GM18867 (cell line): Measurements from ENCODE around the gene PYGO2.
"Not testable (repeated sequence)": the region's sequence is repeated elsewhere in the genome, so short reads cannot be mapped to it uniquely, and the experiment has no call there.

Source experiments
- ATAC-seq: cut with Tn5 transposase; IDR thresholded peaks from one replicate; pipeline ENCODE4 v1.9.1; 2021; ENCODE audit warnings: mild to moderate bottlenecking, moderate library complexity; ENCODE audit not compliant: unreplicated experiment

The PYGO2 gene

DNA sequence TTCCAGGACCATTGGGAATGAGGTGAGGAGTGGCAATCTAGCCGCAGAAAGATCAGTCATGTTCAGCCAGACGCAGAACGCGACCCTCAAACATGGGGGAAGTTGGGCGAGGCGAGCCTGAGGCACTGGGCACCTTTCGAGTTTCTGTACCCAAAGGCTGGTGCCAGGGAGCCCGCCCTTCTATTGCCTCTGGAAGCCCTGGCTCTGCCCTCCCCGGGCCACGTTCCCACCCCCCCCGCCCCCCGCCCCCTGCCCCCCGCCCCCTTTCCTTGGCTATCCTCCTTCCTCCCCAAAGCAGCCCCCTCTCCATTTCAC, 38.8 kb upstream of the PYGO2 start:
- no peak for ATAC-seq

- no peak for ATAC-seq
These were observed 38.2 kb upstream of the PYGO2 start for GRCh38 chr1:154999571-155000410.

DNA sequence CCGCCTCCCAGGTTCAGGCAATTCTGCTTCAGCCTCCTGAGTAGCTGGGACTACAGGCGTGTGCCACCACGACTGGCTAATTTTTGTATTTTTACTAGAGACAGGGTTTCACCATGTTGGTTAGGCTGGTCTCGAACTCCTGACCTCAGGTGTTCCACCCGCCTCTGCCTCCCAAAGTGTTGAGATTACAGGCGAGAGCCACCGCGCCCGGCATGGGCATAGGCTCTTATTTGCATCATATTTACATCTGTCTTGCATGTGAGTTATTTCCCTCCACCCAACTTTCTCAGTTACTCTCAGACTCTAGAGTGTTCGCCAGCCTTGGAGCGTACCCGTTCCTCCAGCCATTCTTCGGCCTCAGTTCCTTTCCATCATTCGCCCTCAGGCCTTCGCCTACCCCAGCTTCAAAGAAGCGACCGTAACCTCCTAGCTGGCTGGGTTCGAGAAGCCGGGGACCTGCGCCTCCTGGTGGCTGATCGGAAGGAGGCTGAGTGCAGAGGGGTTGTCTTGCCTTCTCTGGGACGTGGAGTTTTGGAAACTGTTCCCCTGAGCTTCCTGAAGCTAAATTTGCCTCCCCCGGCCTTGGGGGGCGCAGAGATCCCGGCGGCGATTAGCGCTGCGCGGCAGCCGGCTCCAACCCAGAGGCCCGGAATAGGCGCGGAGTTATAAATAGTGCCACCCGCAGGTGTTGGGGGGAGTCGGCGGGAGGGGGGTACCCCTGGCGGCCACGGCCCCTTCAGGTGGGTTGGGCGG, 37.4 kb upstream of the PYGO2 start:
- no peak for ATAC-seq

DNA sequence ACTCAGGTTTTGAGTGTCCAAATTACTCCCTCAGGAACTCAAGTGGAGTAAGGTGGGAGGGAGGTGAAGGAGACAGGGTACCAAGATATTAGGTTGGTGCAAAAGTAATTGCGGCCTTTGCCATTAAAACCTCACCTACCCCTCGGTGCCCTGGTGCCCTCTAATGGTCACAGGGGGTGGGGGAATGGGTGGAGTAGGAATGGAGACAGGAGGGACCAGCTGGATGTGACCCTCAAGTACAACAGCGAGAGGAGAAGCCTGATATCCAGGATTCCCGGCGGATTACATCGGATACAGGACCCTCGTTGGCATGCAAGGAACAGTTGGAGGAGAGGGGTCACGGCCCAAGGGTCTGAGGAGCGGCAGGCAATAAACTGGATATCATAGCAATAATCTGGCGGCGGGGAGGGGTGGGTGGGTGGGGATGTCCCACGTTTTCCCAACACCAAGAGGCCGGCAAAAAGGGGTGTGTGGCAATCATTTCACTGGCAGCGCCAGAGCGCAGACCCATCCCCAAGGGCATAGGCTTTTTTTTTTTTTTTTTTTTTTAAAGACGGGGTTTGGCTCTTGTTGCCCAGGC, 36.7 kb upstream of the PYGO2 start:
- ATAC-seq = no peak

DNA sequence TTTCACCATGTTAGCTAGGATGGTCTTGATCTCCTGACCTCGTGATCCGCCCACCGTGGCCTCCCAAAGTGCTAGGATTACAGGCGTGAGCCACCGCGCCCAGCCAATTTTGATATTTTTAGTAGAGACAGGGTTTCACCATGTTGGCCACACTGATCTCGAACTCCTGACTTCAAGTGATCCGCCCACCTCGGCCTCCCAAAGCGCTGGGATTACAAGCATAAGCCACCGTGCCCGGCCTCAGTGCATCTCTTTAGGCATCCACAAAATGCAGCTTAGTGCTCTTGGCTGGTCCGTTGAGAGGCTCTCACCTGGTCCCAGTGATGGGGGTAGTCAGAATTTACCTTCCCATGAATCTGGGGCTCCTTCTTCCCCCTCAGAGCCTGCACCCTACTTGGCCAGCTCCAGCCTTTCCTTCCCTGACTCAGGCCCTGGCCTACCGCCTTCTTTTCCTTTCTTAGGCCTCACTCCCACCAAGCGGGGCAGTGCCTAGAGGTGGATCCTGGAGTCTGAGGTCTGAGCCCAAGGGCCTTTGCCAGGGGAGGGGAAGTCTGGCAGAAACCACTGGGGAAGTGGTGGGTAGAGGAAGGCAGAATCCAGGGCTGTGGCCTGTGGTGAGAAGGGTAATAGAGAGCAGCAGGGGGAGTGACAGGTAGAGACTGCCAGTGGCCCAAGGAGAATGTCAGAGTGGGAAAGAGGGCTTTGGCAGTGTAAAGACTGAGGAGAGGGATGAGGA, 35.6 kb upstream of the PYGO2 start:
- ATAC-seq = no peak

DNA sequence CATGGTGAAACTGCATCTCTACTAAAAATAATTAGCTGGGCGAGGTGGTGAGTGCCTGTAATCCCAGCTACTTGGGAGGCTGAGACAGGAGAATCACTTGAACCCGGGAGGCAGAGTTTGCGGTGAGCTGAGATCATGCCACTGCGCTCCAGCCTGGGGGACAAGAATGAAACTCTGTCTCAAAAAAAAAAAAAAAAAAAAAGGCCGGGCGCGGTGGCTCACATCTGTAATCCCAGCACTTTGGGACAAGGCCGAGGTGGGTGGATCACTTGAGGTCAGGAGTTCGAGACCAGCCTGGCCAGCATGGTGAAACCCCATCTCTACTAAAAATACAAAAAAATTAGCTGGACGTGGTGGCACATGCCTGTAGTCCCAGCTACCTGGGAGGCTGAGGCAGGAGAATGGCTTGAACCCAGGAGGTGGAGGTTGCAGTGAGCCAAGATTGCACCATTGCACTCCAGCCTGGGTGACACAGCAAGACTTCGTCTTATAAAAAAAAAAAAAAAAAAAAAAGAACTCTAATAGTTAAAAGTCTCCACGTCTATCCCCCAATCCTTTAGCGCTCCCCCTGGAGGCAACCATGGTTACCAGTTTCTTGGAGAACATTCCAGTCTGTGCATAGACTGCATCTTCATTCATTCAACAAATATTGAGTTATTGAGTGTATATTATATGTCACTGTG, 33.9 kb upstream of the PYGO2 start:
- ATAC-seq = not testable (repeated sequence)

DNA sequence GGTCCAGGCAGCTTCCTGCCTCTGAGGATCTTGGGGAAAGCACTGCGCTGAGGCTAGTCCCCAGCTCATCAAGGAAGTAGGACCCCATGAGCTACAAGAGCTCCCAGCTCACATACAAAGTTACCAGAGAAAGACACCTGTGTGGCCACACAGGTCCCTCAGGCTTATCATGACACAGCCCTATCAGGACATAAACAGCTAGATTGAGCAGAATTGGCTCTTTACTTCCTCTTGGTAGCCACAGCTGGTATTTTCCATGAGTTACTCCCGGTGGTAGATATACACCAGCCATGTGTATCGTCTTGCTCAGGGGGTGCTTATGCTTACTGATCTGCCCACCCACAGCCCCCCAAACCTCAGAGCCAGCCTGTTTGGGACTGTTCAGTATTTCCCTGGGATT, 33.0 kb upstream of the PYGO2 start:
- ATAC-seq = no peak

- ATAC-seq = no peak
These were observed 32.6 kb upstream of the PYGO2 start for GRCh38 chr1:154994269-154994587.

DNA sequence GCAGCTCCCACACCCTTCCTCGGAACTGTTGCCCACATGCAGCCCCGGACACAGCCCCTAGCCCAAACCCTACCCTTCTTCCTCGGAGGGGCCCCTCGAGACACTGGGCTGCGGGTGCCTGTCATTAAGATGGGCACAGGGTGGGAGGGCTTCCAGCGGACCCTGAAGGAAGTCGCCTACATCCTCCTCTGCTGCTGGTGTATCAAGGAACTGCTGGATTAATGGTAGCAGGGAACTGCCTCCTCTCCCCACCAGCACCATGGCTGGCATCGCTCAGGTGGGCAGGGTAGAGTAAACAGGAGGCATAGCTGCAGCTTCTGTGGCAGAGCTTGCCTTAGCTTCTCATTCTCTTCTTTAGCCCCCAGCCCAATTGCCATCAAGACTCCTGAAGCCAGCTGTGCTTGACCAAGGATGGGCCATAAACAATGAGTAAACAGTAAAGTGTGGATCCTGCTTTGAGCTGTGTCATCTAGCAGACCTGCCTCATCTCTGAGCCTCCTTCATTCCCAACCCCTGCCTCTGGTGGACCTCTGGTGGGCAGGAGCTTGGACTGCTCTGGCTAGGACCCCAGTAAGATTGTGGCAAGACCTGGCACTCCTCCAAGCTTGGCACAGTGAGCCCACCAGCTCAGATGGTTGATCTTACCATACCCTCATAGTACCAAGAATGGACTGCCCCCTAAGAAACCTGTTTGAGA, 32.1 kb upstream of the PYGO2 start, which contains the start of gene LENEP:
TSS of gene LENEP (plus strand) at position 15 of the 697 bp plus-strand sequence. CDS start at position 37, 22 bp downstream.
- no peak for ATAC-seq

GRCh38 chr1:154992721-154993571, 31.4 kb upstream of the PYGO2 start:
- ATAC-seq = no peak

- no peak for ATAC-seq
These were observed 28.7 kb upstream of the PYGO2 start for GRCh38 chr1:154990276-154990675.

DNA sequence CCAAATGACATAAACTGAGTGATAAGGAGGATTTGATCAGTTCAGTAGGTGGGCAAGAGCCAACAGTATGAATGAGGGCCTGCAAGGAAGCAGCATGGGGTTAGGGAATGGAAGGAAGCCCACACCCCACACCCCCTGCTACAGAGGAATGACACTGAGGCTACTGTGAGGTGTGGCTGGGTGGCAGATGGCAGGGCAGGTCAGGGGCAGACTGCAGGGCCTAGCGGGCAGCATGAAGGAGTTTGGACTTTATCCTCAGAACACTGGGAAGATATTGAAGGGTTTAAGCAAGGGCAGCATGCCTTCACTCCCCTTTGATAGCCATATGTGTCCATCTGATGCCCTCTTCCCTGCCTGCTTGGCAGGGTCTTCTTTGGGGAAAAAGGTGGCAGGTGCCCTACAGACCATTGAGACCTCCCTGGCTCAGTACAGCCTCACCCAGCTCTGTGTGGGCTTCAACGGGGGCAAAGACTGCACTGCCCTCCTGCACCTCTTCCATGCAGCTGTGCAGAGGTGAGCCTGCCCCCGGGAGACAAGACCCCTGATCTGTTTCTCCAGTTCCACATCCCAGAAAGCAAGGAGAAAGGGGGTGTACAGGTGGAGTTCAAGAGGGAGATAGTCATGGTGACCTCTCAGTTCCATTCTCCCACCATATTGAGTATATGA, 27.7 kb upstream of the PYGO2 start:
- no peak for ATAC-seq

DNA sequence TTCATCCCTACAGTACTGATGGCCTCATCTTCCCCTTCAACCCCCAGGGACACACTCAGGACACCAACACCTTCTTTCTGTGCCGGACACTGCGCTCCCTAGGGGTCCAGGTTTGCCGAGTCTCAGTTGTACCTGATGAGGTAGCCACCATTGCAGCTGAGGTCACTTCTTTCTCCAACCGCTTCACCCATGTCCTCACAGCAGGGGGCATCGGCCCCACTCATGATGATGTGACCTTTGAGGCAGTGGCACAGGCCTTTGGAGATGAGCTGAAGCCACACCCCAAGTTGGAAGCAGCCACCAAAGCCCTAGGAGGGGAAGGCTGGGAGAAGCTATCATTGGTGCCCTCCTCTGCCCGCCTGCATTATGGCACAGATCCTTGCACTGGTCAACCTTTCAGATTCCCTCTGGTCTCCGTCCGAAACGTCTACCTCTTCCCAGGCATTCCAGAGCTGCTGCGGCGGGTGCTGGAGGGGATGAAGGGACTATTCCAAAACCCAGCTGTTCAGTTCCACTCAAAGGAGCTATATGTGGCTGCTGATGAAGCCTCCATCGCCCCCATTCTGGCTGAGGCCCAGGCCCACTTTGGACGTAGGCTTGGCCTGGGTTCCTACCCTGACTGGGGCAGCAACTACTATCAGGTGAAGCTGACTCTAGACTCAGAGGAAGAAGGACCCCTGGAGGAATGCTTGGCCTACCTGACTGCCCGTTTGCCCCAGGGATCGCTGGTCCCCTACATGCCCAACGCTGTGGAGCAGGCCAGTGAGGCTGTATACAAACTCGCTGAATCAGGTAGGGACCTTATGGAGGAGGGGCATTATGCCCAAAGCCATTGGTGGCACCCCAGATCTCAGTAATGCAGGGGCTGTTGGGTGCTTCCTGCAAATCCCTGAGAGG, 26.7 kb upstream of the PYGO2 start:
- no peak for ATAC-seq

- ATAC-seq = no peak
These were observed 25.7 kb upstream of the PYGO2 start for GRCh38 chr1:154987326-154987725.

DNA sequence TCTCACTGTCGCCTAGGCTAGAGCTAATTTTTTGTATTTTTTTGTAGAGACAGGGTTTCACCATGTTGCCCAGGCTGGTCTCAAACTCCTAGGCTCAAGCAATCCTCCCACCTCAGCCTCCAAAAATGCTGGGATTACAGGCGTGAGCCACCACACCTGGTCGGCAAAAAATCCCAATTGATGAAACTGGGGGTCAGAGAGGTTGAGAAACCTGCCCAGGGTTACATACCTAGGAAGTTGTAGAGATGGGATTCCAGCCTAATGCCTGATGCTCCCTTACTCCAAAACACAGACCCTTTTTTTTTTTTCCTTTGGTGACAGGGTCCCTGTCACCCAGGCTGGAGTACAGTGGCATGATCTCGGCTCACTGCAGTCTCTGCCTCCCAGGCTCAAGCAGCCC, 25.2 kb upstream of the PYGO2 start:
- ATAC-seq = not testable (repeated sequence)

DNA sequence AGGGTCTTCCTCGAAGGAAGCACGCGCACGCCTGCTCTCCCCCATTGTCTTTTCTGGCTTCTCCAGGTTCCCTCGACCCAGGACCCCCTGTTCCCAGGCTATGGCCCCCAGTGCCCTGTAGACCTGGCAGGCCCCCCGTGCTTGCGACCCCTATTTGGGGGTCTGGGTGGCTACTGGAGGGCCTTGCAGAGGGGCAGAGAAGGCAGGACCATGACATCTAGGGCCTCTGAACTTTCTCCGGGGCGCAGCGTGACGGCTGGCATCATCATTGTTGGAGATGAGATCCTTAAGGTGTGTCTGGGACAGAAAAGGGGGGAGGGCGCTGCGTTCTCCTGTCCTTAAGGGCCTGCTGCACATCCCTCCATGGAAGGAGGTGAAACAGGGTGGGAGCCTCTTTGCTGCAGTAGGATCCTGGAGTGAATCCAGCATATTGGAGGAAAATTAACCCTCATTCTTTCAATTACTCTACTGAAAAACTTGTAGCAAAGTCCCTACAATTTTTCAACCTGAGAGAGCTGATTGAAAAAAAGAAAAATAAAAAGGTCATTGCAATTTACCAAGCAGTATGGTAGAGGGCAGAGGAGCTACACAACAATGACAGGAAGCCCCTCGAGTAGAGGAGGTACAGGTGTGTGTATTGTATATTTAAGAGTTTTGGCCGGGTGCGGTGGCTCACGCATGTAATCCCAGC, 22.3 kb upstream of the PYGO2 start:
- ATAC-seq = no peak
